GM19023 (cell line): Measurements from ENCODE around the gene NHLRC2.
"Not testable (repeated sequence)": the region's sequence is repeated elsewhere in the genome, so short reads cannot be mapped to it uniquely, and the experiment has no call there.

ENCODE experiments used
- ATAC-seq: cut with Tn5 transposase; IDR thresholded peaks from one replicate; pipeline ENCODE4 v1.9.1; 2021; ENCODE audit warnings: mild to moderate bottlenecking, moderate library complexity; ENCODE audit not compliant: unreplicated experiment

Gene NHLRC2

GRCh38 chr10:113854013-113854760 is at the start of gene NHLRC2, which contains the start of gene DCLRE1A:
Gene NHLRC2 (plus strand): TSS chr10:113854661. CDS start chr10:113854873, 212 bp downstream.
Gene DCLRE1A (minus strand): TSS chr10:113854082. CDS start chr10:113853182, 900 bp downstream.
- ATAC-seq, result peak; percentile 51

- no peak for ATAC-seq
Observed at GRCh38 chr10:113806503-113806902, 48.0 kb upstream of the NHLRC2 start.

GRCh38 chr10:113808168-113808567 is 46.3 kb upstream of the NHLRC2 start:
- no peak for ATAC-seq

GRCh38 chr10:113814700-113815099 is 39.8 kb upstream of the NHLRC2 start:
- ATAC-seq, result not testable (repeated sequence)

GRCh38 chr10:113819989-113820388 is 34.5 kb upstream of the NHLRC2 start:
- no peak for ATAC-seq

GRCh38 chr10:113820507-113820906 is 34.0 kb upstream of the NHLRC2 start:
- no peak for ATAC-seq

GRCh38 chr10:113821306-113821705 is 33.2 kb upstream of the NHLRC2 start:
- ATAC-seq, result not testable (repeated sequence)

- no peak for ATAC-seq
Observed at GRCh38 chr10:113822174-113822573, 32.3 kb upstream of the NHLRC2 start.

GRCh38 chr10:113823389-113823788 is 31.1 kb upstream of the NHLRC2 start:
- ATAC-seq, result no peak

GRCh38 chr10:113825791-113826190 is 28.7 kb upstream of the NHLRC2 start:
- ATAC-seq, result no peak

- not testable (repeated sequence) for ATAC-seq
Observed at GRCh38 chr10:113828567-113828966, 25.9 kb upstream of the NHLRC2 start.

- ATAC-seq, result no peak
Observed at GRCh38 chr10:113842171-113842570, 12.3 kb upstream of the NHLRC2 start.

- ATAC-seq, result no peak
Observed at GRCh38 chr10:113843972-113844485, 10.4 kb upstream of the NHLRC2 start.

GRCh38 chr10:113846036-113846435 is 8.4 kb upstream of the NHLRC2 start:
- no peak for ATAC-seq

GRCh38 chr10:113849140-113849803 is 5.2 kb upstream of the NHLRC2 start:
- no peak for ATAC-seq

GRCh38 chr10:113849946-113850345 is 4.5 kb upstream of the NHLRC2 start:
- ATAC-seq, result no peak

- ATAC-seq, result no peak
Observed at GRCh38 chr10:113853578-113854012, 866 bp upstream of the NHLRC2 start.

- ATAC-seq, result peak; percentile 48
Observed at GRCh38 chr10:113854761-113855588, 514 bp downstream of the NHLRC2 start.

GRCh38 chr10:113856563-113856962 is 2.1 kb downstream of the NHLRC2 start:
- no peak for ATAC-seq

- no peak for ATAC-seq
Observed at GRCh38 chr10:113857210-113857609, 2.7 kb downstream of the NHLRC2 start.

GRCh38 chr10:113858541-113858940 is 4.1 kb downstream of the NHLRC2 start:
- no peak for ATAC-seq
